Lung (tissue), 12 donors: ENCODE measurements around the gene DNMBP. TPM values are rescaled to one million over a fixed set of nuclear protein-coding genes. Genes with fewer than 3 reads are reported as not detected.

ENCODE experiments used
- ATAC-seq: fragments of 200-7000 bp; cut with Tn5 transposase; one replicate; pipeline ENCODE4 v1.9.1; 2020; ENCODE audit warnings: moderate number of reproducible peaks; ENCODE audit not compliant: insufficient read depth, low FRiP score
- DNase-seq, 3 donors: peaks; one replicate each; pipeline ENCODE4 v3.0.0-alpha.2; 2013 to 2017
- H3K27ac ChIP-seq, 2 donors: one replicate each; pipeline ENCODE4 v1.5.1; 2013; ENCODE audit warnings: mild to moderate bottlenecking in 2 of 2, moderate library complexity in 2 of 2, control low read depth in 1 of 2, inconsistent platforms in 1 of 2, low read depth in 1 of 2, low read length in 1 of 2
- H3K27me3 ChIP-seq, 3 donors: one replicate each; pipeline ENCODE4 v1.5.1; 2013; ENCODE audit warnings: low read length in 2 of 3; ENCODE audit not compliant: control insufficient read depth in 3 of 3, insufficient read depth in 3 of 3
- H3K36me3 ChIP-seq, 4 donors: one replicate each; pipeline ENCODE4 v1.5.1; 2013; ENCODE audit warnings: low read length in 4 of 4, mild to moderate bottlenecking in 1 of 4, moderate library complexity in 1 of 4; ENCODE audit not compliant: control insufficient read depth in 4 of 4, insufficient read depth in 4 of 4
- H3K4me1 ChIP-seq, 5 donors: one replicate each; pipeline ENCODE4 v1.5.1; 2013; ENCODE audit warnings: low read length in 5 of 5, mild to moderate bottlenecking in 2 of 5, moderate library complexity in 1 of 5; ENCODE audit not compliant: control insufficient read depth in 5 of 5, insufficient read depth in 5 of 5
- H3K4me3 ChIP-seq: one replicate; pipeline ENCODE4 v1.5.1; 2013; ENCODE audit warnings: mild to moderate bottlenecking, control low read depth, moderate library complexity
- H3K9ac ChIP-seq, 2 donors: one replicate each; pipeline ENCODE4 v1.5.1; 2013; ENCODE audit warnings: low read length in 2 of 2, control low read depth in 1 of 2; ENCODE audit not compliant: insufficient read depth in 1 of 2
- H3K9me3 ChIP-seq, 4 donors: one replicate each; pipeline ENCODE4 v1.5.1; 2013; ENCODE audit warnings: low read length in 3 of 4, mild to moderate bottlenecking in 1 of 4, moderate library complexity in 1 of 4; ENCODE audit not compliant: control insufficient read depth in 4 of 4, insufficient read depth in 3 of 4
- CTCF ChIP-seq: IDR thresholded peaks from 2 replicates; pipeline ENCODE4 v1.5.1; 2012; ENCODE audit warnings: mild to moderate bottlenecking; ENCODE audit errors: control extremely low read depth, extremely low read depth
- WGBS, 2 donors: extraction: QIAGEN DNeasy Blood & Tissue Kit; methylation state at CpG; one replicate each; pipeline ENCODE4 v1.1.7; 2013; 5-methylcytosine and 5-hydroxymethylcytosine counted together
- polyA plus RNA-seq, 2 donors: library from polyadenylated mRNA; stranded (reverse); fragments of 200-250 nt; gene quantifications; one replicate each; pipeline ENCODE4 v1.2.1, GENCODE V29; 2013
- total RNA-seq, 2 donors: library from RNA; depleted of rRNA in 1 of 2; stranded (reverse); fragments of >200 nt in 1 of 2; gene quantifications; one replicate each; pipeline ENCODE4 v1.2.1, GENCODE V29; 2014 to 2021
- donor health status: control.
- donor health status: control.
- donor health status: Bipolar disorder and iron deficiency.
- donor health status: healthy.
- donor health status: DM: yes; HTN: yes; CAD: no.

The DNMBP gene
- total and polyA plus RNA-seq, 4 donors: 6.5 to 31.0 (median 12.5) TPM

- H3K36me3 ChIP-seq: peaks cover 16 to 28% (median 24%) of the 10 kb centered on the region in 4 donors
- no peaks in the 10 kb centered on the region for H3K27me3 ChIP-seq
- 97 to 100% methylated on average over 5 of the region's 5 CpGs for WGBS, 2 donors
- no peak overlapping the region for H3K27ac ChIP-seq
- no peak for TF ChIP-seq CTCF
- H3K9me3 ChIP-seq: no peaks in the 10 kb centered on the region
- H3K4me1 ChIP-seq: peaks cover 0 to 2% (median 0%) of the 10 kb centered on the region in 5 donors
- no peak overlapping the region for H3K9ac ChIP-seq
- no peak overlapping the region for H3K4me3 ChIP-seq
- no peak for DNase-seq
- ATAC-seq: no peak
Measured at GRCh38 chr10:99873846-99874245, 135.9 kb downstream of the DNMBP start.

- no peak for TF ChIP-seq CTCF
- H3K9ac ChIP-seq: no peak overlapping the region
- whole genome bisulfite sequencing, 2 donors: 69 to 72% methylated on average over 5 of the region's 5 CpGs
- peaks cover 10 to 18% (median 16%) of the 10 kb centered on the region in 4 donors for H3K36me3 ChIP-seq
- no peaks in the 10 kb centered on the region for H3K27me3 ChIP-seq
- DNase-seq (no peak), ATAC-seq (no peak)
- no peak overlapping the region for H3K27ac ChIP-seq
- H3K4me3 ChIP-seq: no peak overlapping the region
- H3K9me3 ChIP-seq: no peaks in the 10 kb centered on the region
- peaks cover 0 to 2% (median 0%) of the 10 kb centered on the region in 5 donors for H3K4me1 ChIP-seq
Measured at GRCh38 chr10:99872367-99873162, 137.2 kb downstream of the DNMBP start.

- Histone ChIP-seq H3K36me3 (peaks cover 0 to 6% (median 0%) of the 10 kb centered on the region in 4 donors), H3K4me1 (no peaks in the 10 kb centered on the region), H3K9me3 (no peaks in the 10 kb centered on the region), H3K4me3 (no peak overlapping the region), H3K27me3 (no peaks in the 10 kb centered on the region), H3K27ac (no peak overlapping the region), H3K9ac (no peak overlapping the region)
- ATAC-seq (no peak), DNase-seq (no peak)
- no peak for TF ChIP-seq CTCF
- 45 to 68% methylated on average over 8 of the region's 8 CpGs for WGBS, 2 donors
Measured at GRCh38 chr10:99870123-99870730, 139.5 kb downstream of the DNMBP start.
